Mesothelial cell of epicardium (in vitro differentiated cells): Measurements from ENCODE around the gene ATG3. TPM values are rescaled to one million over a fixed set of nuclear protein-coding genes. Genes with fewer than 3 reads are reported as not detected.
"Not testable (repeated sequence)": the region's sequence is repeated elsewhere in the genome, so short reads cannot be mapped to it uniquely, and the experiment has no call there.

ENCODE experiments used
- DNase-seq, 2 experiments: peaks; one replicate each; pipeline ENCODE4 v3.0.0; 2021; ENCODE audit warnings: low spot score in 2 of 2; ENCODE audit not compliant: unreplicated experiment in 2 of 2
- H3K27ac Mint-ChIP-seq: 2 replicates; pipeline ENCODE4 v1.8.0; 2021; ENCODE audit warnings: mixed read lengths
- H3K27me3 Mint-ChIP-seq: 2 replicates; pipeline ENCODE4 v1.8.0; 2021; ENCODE audit warnings: low read depth, mixed read lengths
- H3K36me3 Mint-ChIP-seq: 2 replicates; pipeline ENCODE4 v1.8.0; 2021; ENCODE audit warnings: mixed read lengths
- H3K4me1 Mint-ChIP-seq: 2 replicates; pipeline ENCODE4 v1.8.0; 2021; ENCODE audit warnings: mixed read lengths
- H3K4me3 Mint-ChIP-seq: 2 replicates; pipeline ENCODE4 v1.8.0; 2021; ENCODE audit warnings: mild to moderate bottlenecking, moderate library complexity, mixed read lengths
- H3K9me3 Mint-ChIP-seq: 2 replicates; pipeline ENCODE4 v1.8.0; 2021; ENCODE audit warnings: mixed read lengths
- CTCF ChIP-seq: fragments of 200-600 bp; sonication (generic); IDR thresholded peaks from one replicate; pipeline ENCODE4 v1.5.0; 2021; ENCODE audit warnings: antibody characterized with exemption; ENCODE audit not compliant: unreplicated experiment
- total RNA-seq: library from RNA; stranded (reverse); gene quantifications from 3 replicates; pipeline ENCODE4 v1.2.1, GENCODE V29; 2021

ATG3 gene
- total RNA-seq, 1 donor from 2014 or later, result 25.9 TPM

DNA sequence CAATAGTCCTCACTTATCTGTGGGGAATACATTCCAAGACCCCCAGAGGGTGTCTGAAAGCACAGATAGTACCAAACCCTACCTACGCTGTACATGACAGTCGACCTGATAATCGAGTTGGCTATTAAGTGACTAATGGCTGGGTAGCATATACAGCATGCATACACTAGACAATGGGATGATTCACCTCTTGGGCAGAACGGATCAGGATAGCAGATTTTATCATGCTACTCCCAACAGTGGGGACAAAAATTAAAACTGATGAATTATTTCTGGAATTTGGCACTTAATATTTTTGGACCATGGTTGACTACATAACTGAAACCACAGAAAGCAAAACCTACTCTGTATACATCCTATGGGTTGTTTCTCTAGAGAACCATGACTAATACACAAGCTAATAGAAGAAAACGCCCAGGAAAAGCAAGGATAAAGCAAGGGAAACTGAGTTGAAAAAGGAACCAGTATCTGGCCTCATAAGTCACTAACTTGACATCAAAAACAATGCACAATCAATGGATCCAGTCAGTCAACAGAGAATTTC, 15.5 kb downstream of the ATG3 start:
- TF ChIP-seq CTCF, result no peak
- Mint-ChIP-seq H3K36me3 (peaks cover 16% of the 10 kb centered on the region), H3K4me1 (no peaks in the 10 kb centered on the region), H3K9me3 (no peaks in the 10 kb centered on the region), H3K27me3 (no peaks in the 10 kb centered on the region), H3K27ac (no peak overlapping the region), H3K4me3 (no peak overlapping the region)
- DNase-seq, result no peak

DNA sequence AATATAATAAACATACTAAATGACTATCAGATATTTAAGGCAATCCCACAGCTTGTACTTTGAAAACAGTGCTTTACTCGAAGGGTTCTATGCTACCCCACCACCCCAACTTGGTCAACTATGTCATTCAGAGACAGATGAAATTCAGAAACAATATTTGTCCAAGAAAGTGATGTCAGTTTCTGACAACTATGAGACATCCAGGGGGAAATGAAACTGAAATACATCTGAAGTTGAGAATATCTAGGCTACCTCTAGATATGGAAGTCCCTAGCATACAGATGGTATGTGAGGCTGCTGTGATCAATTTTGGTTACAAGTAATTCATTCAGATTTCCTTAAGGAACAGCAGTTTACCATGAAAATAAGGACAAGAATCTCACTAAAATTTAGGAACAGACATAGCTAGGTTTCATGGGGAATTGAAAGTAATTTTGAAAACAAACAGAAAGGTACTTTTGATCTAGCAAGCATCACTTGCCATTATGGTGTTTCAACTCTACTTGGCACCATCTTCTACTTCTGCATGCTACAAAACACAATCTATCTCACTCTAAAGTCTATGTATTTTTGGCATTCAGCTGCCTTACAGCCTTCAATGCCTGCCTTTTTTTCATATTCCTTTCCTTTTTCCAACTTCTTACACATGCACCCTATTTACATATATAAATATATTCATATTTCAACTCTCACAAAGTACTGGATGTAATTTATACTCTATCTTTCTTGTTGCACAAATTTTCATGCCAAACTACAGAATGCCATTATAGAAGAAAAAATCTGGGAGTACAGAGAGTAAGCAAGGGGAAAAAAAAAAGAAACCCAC, 21.7 kb downstream of the ATG3 start:
- no peaks in the 10 kb centered on the region for H3K9me3 Mint-ChIP-seq
- H3K27ac Mint-ChIP-seq, result no peak overlapping the region
- no peak overlapping the region for H3K4me3 Mint-ChIP-seq
- DNase-seq, result no peak
- H3K4me1 Mint-ChIP-seq, result no peaks in the 10 kb centered on the region
- no peak for TF ChIP-seq CTCF
- peaks cover 17% of the 10 kb centered on the region for H3K36me3 Mint-ChIP-seq
- H3K27me3 Mint-ChIP-seq, result no peaks in the 10 kb centered on the region

DNA sequence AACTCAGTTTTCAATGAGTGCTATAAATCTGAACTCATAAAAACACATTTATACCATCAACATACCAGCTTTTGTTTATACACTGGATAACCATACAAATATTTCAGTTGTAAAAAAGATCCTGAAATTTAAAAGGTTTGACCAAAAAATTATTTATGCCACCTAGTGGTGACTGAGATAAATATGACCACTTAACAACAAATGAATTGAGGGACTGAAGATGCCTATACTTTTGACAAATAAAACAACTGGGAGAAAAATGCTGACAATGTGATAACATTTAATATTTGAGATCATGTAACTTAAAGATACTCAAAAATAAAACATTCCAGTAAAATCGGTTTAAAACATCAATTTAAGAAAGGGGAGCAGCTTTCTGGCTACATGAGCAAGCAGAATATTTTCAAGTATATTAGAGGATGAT, 30.4 kb downstream of the ATG3 start:
- no peak overlapping the region for H3K4me3 Mint-ChIP-seq
- H3K9me3 Mint-ChIP-seq, result no peaks in the 10 kb centered on the region
- H3K27ac Mint-ChIP-seq, result no peak overlapping the region
- H3K27me3 Mint-ChIP-seq, result no peaks in the 10 kb centered on the region
- H3K36me3 Mint-ChIP-seq, result peaks cover 29% of the 10 kb centered on the region
- DNase-seq, result no peak
- TF ChIP-seq CTCF, result peak; percentile 92
- H3K4me1 Mint-ChIP-seq, result no peaks in the 10 kb centered on the region

- DNase-seq, result no peak
- TF ChIP-seq CTCF, result no peak
- Mint-ChIP-seq H3K9me3 (no peaks in the 10 kb centered on the region), H3K4me1 (no peaks in the 10 kb centered on the region), H3K27ac (no peak overlapping the region), H3K27me3 (no peaks in the 10 kb centered on the region), H3K4me3 (no peak overlapping the region), H3K36me3 (peaks cover 26% of the 10 kb centered on the region)
Observed at GRCh38 chr3:112530573-112530972, 31.2 kb downstream of the ATG3 start.

- not testable (repeated sequence) for H3K4me1 Mint-ChIP-seq, H3K4me3 Mint-ChIP-seq, H3K27ac Mint-ChIP-seq, DNase-seq, H3K9me3 Mint-ChIP-seq, H3K27me3 Mint-ChIP-seq
- peaks cover 30% of the 10 kb centered on the region for H3K36me3 Mint-ChIP-seq
Observed at GRCh38 chr3:112524127-112524526, 37.6 kb downstream of the ATG3 start.

- Mint-ChIP-seq H3K4me1 (no peaks in the 10 kb centered on the region), H3K27me3 (no peaks in the 10 kb centered on the region), H3K36me3 (peaks cover 12% of the 10 kb centered on the region), H3K27ac (no peak overlapping the region), H3K4me3 (no peak overlapping the region), H3K9me3 (no peaks in the 10 kb centered on the region)
- peak; percentile 73 for TF ChIP-seq CTCF
- no peak for DNase-seq
Observed at GRCh38 chr3:112519424-112520001, 42.2 kb downstream of the ATG3 start.

GRCh38 chr3:112518970-112519369, 42.8 kb downstream of the ATG3 start:
- H3K27ac Mint-ChIP-seq, H3K4me3 Mint-ChIP-seq, H3K4me1 Mint-ChIP-seq, DNase-seq, H3K9me3 Mint-ChIP-seq, H3K27me3 Mint-ChIP-seq, H3K36me3 Mint-ChIP-seq: not testable (repeated sequence)
